ENCODE results near the gene TMEM134.

DNA sequence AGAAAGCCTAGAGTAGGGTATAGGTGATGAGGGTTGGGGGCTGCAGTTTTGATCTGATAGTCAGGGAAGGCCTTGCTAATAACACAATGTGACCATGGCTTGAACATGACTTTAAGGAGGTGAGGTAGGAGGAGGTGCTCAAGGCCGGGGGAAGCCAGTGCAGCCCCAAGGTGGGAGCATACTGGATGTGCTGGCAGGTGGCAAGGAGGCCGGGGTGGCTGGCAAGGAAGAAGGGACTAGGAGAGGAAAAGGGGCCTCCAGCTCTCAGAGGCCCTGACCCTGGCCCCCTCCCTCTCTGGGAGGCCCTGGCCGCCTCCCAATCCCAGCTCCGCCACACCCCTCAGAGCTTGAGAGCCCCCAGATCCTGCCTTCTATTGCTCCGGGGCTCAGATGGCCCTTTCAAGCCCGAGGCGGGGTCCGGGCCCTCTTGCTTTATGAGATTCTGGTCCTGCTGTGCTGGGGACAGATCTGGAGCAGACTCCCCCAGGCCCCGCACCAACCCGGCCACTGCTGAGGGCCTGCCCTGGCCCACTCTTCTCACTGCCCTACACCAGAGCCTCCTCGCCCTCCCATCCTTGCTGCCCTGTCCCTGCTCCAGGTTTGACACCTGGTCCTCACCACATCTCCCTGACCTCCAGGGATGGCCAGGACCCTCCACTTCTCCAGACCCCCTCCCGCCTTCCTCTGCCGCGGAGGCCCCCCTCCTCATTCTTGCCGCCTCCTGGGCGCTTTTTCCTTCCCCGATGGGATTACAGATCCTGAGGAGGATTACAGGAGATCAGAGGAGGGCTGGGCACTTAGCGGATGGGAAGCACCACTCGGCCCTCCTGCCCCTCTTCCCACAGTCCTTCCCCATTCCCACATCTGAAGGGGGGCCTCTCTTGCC lies 34.3 kb upstream of the TMEM134 start:
- TF ChIP-seq, protein P1, sequence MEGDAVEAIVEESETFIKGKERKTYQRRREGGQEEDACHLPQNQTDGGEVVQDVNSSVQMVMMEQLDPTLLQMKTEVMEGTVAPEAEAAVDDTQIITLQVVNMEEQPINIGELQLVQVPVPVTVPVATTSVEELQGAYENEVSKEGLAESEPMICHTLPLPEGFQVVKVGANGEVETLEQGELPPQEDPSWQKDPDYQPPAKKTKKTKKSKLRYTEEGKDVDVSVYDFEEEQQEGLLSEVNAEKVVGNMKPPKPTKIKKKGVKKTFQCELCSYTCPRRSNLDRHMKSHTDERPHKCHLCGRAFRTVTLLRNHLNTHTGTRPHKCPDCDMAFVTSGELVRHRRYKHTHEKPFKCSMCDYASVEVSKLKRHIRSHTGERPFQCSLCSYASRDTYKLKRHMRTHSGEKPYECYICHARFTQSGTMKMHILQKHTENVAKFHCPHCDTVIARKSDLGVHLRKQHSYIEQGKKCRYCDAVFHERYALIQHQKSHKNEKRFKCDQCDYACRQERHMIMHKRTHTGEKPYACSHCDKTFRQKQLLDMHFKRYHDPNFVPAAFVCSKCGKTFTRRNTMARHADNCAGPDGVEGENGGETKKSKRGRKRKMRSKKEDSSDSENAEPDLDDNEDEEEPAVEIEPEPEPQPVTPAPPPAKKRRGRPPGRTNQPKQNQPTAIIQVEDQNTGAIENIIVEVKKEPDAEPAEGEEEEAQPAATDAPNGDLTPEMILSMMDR (IDR thresholded peaks at IDR 0.05) = no peak
- no peak for TF ChIP-seq POLR2A (IDR thresholded peaks at IDR 0.05)

All from esophagus squamous epithelium (tissue), 4 donors.